GM23338 (cell line): ENCODE measurements around the gene SH2D3C.

Experiments
- CTCF ChIP-seq, 2 experiments: fragments of 200-600 bp in 1 of 2; sonication (generic) in 1 of 2; conservative IDR thresholded peaks; 2 replicates each; pipeline versions ENCODE4 v1.5.1 to v1.6.1; 2016 to 2017; ENCODE audit warnings: antibody characterized with exemption in 2 of 2, low read depth in 2 of 2, mild to moderate bottlenecking in 2 of 2, moderate library complexity in 1 of 2
- REST ChIP-seq: IDR thresholded peaks from one replicate; pipeline ENCODE4 v1.6.1; 2018; ENCODE audit warnings: antibody characterized with exemption; ENCODE audit not compliant: unreplicated experiment

GRCh38 chr9:127826253-127826913 lies 47.9 kb upstream of the SH2D3C start:
- no peak for TF ChIP-seq CTCF (conservative IDR thresholded peaks at IDR 0.05; ENCODE audit: low read depth in 2 of 2)
- TF ChIP-seq REST, result no peak
